NB4 (cell line): Measurements from ENCODE around the gene OSBPL9.

Experiments
- DNase-seq: peaks from one replicate; pipeline ENCODE4 v3.0.0; 2010; ENCODE audit warnings: low read depth
- H3K4me3 ChIP-seq: one replicate; pipeline ENCODE4 v1.5.1; 2011; ENCODE audit warnings: mild to moderate bottlenecking, low read depth, low read length, moderate library complexity
- MYC ChIP-seq: IDR thresholded peaks from 2 replicates; pipeline ENCODE4 v1.6.1; 2011; ENCODE audit warnings: low read depth, low read length
- POLR2A ChIP-seq: IDR thresholded peaks from 2 replicates; pipeline ENCODE4 v1.6.1; 2011; ENCODE audit warnings: mild to moderate bottlenecking; ENCODE audit not compliant: insufficient read length; ENCODE audit errors: extremely low read depth
- TF ChIP-seq, protein P1 (sequence below): IDR thresholded peaks from one replicate; pipeline ENCODE4 v1.5.1; 2012; ENCODE audit warnings: low read depth, low read length
- TF ChIP-seq, protein P2 (sequence below): IDR thresholded peaks from 2 replicates; pipeline ENCODE4 v1.6.1; 2011; ENCODE audit warnings: low read depth, low read length

OSBPL9 gene

DNA sequence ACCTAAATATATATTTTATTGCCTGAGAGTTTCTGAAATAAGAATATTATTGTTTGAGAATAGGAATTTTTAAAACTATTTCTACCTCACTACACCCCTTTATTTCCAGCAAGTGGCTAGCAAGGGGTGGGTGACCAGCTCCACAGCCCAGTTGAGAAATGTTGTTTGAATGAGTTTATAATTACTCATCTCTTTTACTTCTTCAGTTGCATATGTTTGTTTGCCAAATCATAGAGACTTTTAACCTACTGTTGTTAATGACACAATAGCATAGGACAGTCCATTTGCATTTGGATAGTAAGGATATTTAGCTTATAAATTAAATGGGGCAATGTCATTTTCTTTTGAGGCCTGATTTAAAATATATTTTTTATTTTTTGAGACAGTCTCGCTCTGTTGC lies 133.8 kb downstream of the OSBPL9 start:
- TF ChIP-seq, protein P1, sequence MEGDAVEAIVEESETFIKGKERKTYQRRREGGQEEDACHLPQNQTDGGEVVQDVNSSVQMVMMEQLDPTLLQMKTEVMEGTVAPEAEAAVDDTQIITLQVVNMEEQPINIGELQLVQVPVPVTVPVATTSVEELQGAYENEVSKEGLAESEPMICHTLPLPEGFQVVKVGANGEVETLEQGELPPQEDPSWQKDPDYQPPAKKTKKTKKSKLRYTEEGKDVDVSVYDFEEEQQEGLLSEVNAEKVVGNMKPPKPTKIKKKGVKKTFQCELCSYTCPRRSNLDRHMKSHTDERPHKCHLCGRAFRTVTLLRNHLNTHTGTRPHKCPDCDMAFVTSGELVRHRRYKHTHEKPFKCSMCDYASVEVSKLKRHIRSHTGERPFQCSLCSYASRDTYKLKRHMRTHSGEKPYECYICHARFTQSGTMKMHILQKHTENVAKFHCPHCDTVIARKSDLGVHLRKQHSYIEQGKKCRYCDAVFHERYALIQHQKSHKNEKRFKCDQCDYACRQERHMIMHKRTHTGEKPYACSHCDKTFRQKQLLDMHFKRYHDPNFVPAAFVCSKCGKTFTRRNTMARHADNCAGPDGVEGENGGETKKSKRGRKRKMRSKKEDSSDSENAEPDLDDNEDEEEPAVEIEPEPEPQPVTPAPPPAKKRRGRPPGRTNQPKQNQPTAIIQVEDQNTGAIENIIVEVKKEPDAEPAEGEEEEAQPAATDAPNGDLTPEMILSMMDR = no peak
- TF ChIP-seq POLR2A (no peak), MYC (no peak)
- TF ChIP-seq, protein P2, sequence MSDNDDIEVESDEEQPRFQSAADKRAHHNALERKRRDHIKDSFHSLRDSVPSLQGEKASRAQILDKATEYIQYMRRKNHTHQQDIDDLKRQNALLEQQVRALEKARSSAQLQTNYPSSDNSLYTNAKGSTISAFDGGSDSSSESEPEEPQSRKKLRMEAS = no peak
- no peak for DNase-seq
- H3K4me3 ChIP-seq = no peak overlapping the region

DNA sequence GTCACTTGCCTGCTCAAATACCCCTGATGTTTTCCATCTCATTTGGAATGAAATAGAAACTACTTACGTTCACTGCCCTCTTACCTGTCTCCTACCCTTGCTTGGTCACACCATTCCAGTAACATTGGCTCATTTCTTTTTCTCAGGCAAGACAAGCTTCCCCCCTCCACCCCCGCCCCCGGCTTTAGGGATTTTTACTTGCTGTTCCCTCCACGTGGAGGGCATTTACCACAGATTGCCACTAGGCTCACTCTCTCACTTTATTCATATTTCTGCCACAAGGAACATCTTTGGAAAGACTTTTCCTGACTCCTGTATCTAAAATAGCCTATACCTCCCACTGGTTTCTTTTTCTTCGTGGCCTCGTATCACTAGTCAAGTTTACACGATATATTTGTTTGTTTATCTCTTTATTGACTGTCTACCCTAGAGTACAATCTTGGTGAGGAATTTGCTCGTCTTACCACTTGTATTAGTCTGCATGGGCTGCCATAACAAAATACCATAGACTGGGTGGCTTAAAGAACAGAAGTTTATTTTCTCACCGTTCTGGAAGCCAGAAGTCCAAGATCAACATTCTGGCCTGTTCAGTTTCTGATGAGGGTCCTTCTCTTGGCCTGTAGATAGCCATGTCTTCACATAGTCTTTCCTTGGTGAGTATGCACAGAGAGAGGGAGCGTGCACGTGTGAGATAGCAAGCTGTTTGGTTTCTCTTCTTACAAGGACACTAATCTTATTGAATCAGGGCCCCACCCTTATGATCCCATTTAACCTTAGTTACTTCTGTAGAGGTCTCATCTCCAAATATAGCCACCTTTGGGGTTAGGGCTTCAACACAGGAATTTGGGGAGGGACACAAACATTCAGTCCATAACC lies 135.4 kb downstream of the OSBPL9 start:
- TF ChIP-seq, protein P2 = no peak
- no peak for TF ChIP-seq MYC
- TF ChIP-seq POLR2A = no peak
- TF ChIP-seq, protein P1 = no peak
- no peak overlapping the region for H3K4me3 ChIP-seq
- no peak for DNase-seq

DNA sequence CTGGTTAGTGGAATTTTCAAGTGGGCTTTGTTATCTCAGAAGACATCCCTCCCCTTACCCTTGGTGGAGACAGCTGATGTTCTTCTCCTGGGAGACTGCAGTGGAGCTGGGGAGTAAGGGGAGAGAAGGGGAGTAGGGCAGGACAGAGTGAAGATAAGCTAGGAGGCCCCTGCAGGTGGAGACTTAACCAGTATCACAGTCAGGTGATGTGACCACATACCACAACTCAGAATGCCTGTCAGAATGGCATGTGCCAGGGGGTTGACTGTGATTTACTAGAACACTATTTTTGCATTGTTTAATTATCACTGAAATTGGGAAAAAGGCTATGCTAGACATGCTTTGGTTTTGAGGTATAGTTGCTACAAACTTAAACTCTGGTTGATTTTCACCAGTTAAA lies 137.1 kb downstream of the OSBPL9 start:
- H3K4me3 ChIP-seq = no peak overlapping the region
- TF ChIP-seq MYC (no peak), POLR2A (no peak)
- TF ChIP-seq, protein P1 = no peak
- TF ChIP-seq, protein P2 = no peak
- DNase-seq = no peak

DNA sequence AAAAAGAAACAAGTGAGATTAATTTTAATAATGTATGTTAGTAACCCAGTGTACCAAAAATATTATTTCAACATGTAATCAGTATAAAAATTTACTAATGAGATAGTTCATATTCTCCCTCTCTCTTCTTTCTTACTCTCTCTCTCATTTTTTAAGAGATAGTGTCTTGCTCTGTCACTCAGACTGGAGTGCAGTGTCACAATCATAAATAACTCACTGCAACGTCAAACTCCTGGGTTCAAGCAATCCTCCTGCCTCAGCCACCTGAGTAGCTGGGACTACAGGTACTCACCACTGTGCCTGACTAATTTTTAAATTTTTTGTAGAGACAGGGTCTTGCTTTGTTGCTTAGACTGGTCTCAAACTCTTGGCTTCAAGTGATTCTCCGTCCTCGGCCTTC lies 137.8 kb downstream of the OSBPL9 start:
- DNase-seq = no peak
- no peak overlapping the region for H3K4me3 ChIP-seq
- TF ChIP-seq, protein P1 = no peak

DNA sequence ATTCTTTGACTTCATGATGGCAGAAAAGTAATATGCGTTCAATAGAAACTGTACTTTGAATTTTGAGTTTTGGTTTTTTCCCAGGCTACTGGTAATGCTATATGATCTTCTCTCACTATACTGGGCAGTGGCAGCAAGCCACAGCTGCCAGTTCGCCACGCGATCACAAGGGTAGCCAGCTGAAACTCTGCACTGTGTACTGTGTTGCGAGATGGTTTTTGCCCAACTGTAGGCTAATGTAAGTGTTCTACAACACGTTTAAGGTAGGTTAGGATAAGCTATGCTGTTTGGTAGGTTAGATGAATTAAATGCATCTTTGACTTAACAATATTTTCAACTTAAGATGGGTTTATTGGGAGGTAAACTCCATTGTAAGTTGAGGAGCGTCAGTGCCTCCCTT lies 138.5 kb downstream of the OSBPL9 start:
- H3K4me3 ChIP-seq = no peak overlapping the region
- TF ChIP-seq, protein P1 = no peak
- TF ChIP-seq POLR2A = no peak
- TF ChIP-seq, protein P2 = no peak
- no peak for TF ChIP-seq MYC
- no peak for DNase-seq
